Measurements from ENCODE around the gene MVP. TPM values are rescaled to one million over a fixed set of nuclear protein-coding genes. Genes with fewer than 3 reads are reported as not detected.
A peak's percentile ranks its signal among the peaks of the same experiment; 100 is the strongest.
"Not testable (repeated sequence)": the region's sequence is repeated elsewhere in the genome, so short reads cannot be mapped to it uniquely, and the experiment has no call there.

MVP gene
- total RNA-seq, 1 experiment from 2014 or later: 35.7 TPM

- DNase-seq (ENCODE audit: low read depth, low spot score); in situ Hi-C loops (cut with HindIII; ENCODE audit: low pct_unique_long_range_greater_than_20kb, low sequenced_read_pairs): not testable (repeated sequence)
These were observed 27.1 kb upstream of the MVP start for GRCh38 chr16:29793153-29793552.

GRCh38 chr16:29794231-29794710 lies 26.0 kb upstream of the MVP start:
- DNase-seq (ENCODE audit: low read depth, low spot score): no peak
- in situ Hi-C loops (cut with HindIII; ENCODE audit: low pct_unique_long_range_greater_than_20kb, low sequenced_read_pairs): no loop called here

DNA sequence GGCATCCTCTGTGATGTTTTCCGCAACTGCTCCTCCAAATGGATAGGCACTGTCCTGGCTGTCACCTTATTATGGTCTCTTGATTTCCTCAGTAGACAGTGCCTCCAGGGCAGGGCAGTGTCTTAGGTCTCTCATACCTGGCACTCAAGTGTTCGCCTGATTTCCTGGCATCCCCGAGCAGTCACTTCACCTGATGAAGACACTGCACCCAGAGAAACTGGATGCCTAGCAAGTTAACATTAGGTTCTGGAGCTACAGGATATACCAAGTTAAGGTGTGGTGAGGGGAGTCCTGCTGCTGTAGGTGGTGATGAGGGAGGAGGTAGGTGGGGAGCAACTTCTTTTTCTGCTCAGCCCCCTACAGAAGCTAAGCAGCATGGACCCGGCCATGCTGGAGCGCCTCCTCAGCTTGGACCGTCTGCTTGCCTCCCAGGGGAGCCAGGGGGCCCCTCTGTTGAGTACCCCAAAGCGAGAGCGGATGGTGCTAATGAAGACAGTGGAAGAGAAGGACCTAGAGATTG lies 17.8 kb upstream of the MVP start:
- in situ Hi-C loops (cut with HindIII; ENCODE audit: low pct_unique_long_range_greater_than_20kb, low sequenced_read_pairs): no loop called here
- DNase-seq (ENCODE audit: low read depth, low spot score): no peak

GRCh38 chr16:29804020-29804419 lies 16.2 kb upstream of the MVP start:
- in situ Hi-C loops (cut with HindIII; ENCODE audit: low pct_unique_long_range_greater_than_20kb, low sequenced_read_pairs): no loop called here
- DNase-seq (ENCODE audit: low read depth, low spot score): no peak

DNA sequence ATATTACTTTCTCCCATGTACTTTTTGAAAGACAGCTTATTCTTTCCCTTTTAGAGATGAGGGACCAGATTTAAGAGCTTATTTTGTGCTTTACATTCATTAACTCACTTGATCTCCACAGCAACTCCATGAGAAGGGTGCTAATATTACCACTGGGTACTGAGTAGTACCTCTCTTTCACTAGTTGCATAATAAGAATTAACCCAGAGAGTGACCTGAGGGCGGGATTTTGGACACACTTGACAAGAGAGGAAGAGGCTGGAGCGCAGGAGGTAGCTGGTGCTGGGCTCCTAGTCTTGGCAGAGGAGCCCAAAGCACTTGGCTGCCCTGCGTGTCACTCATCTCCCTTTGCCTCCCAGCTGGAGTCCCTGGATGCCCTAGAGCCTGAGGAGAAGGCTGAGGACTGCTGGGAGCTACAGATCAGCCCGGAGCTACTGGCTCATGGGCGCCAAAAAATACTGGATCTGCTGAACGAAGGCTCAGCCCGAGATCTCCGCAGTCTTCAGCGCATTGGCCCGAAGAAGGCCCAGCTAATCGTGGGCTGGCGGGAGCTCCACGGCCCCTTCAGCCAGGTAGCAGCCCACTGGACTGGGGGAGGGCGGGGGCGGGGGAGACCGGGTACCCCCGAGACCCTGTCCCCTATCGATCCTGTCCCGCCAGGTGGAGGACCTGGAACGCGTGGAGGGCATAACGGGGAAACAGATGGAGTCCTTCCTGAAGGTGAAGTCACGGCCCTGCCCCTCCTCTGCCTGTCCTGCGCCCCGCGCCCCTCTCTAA lies 15.6 kb upstream of the MVP start:
- peak; percentile 11 for DNase-seq (ENCODE audit: low read depth, low spot score)
- in situ Hi-C loops (cut with HindIII; ENCODE audit: low pct_unique_long_range_greater_than_20kb, low sequenced_read_pairs): no loop called here

- in situ Hi-C loops (cut with HindIII; ENCODE audit: low pct_unique_long_range_greater_than_20kb, low sequenced_read_pairs): no loop called here
- DNase-seq (ENCODE audit: low read depth, low spot score): peak; percentile 95
These were observed 14.8 kb upstream of the MVP start for GRCh38 chr16:29805232-29806098.

DNA sequence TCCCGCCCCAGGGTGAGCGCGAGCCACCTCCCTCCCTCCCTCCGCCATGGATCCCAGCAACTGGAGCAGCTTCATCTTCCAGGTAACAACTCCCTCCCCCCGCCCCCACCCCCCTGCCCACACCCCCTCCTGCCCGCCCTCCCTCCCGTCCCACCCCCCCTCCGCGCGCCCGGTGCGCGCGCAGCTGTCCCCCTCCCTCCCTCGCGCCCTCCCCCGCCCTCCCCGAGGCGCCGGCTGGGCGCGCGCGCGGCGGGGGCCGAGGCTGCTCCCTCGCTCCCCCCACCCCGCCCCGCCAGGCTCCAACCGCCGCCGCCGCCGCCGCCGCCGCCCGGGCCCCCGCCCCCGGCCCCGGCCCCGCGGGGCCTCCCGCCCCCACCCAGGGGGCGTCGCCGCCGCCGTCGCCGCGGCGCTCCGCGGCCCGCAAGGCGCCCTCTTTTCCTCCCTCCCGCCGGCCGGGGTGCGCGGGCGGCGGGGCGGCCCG lies 14.1 kb upstream of the MVP start, which contains the start of gene MAZ:
TSS of gene MAZ (plus strand) at position 431 of the 481 bp plus-strand sequence. CDS start 173 bp downstream, outside the sequence.
- in situ Hi-C loops (cut with HindIII; ENCODE audit: low pct_unique_long_range_greater_than_20kb, low sequenced_read_pairs): no loop called here
- peak; percentile 82 for DNase-seq (ENCODE audit: low read depth, low spot score)

GRCh38 chr16:29806641-29807425 lies 13.4 kb upstream of the MVP start:
- peak; percentile 48 for DNase-seq (ENCODE audit: low read depth, low spot score)
- in situ Hi-C loops (cut with HindIII; ENCODE audit: low pct_unique_long_range_greater_than_20kb, low sequenced_read_pairs): no loop called here

- peak; percentile 90 for DNase-seq (ENCODE audit: low read depth, low spot score)
- in situ Hi-C loops (cut with HindIII; ENCODE audit: low pct_unique_long_range_greater_than_20kb, low sequenced_read_pairs): no loop called here
These were observed 12.6 kb upstream of the MVP start for GRCh38 chr16:29807426-29808218.

DNA sequence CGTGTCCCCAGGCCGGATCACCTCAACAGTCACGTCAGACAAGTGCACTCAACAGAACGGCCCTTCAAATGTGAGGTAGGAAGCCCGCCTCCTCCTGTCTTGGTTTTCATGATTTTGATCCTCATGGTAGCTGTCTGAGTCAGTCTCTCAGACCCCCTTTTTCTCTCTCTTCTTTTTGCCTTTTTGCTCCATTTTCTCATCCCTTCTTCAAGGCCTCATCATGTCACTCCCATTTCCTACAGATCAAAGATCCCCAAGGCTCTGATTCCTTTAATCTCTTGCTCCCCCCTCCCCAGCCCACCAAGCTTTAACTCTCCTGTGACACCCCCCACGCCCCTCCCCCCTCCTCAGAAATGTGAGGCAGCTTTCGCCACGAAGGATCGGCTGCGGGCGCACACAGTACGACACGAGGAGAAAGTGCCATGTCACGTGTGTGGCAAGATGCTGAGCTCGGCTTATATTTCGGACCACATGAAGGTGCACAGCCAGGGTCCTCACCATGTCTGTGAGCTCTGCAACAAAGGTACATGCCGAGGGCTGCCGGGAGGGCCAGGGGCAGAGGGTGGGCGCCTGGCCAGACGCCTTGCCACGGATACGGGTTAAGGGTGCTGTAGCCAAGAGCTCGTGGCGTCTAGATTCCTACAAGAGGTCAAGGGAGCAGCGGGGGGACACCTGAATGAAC lies 11.9 kb upstream of the MVP start:
- DNase-seq (ENCODE audit: low read depth, low spot score): peak; percentile 20
- in situ Hi-C loops (cut with HindIII; ENCODE audit: low pct_unique_long_range_greater_than_20kb, low sequenced_read_pairs): no loop called here

DNA sequence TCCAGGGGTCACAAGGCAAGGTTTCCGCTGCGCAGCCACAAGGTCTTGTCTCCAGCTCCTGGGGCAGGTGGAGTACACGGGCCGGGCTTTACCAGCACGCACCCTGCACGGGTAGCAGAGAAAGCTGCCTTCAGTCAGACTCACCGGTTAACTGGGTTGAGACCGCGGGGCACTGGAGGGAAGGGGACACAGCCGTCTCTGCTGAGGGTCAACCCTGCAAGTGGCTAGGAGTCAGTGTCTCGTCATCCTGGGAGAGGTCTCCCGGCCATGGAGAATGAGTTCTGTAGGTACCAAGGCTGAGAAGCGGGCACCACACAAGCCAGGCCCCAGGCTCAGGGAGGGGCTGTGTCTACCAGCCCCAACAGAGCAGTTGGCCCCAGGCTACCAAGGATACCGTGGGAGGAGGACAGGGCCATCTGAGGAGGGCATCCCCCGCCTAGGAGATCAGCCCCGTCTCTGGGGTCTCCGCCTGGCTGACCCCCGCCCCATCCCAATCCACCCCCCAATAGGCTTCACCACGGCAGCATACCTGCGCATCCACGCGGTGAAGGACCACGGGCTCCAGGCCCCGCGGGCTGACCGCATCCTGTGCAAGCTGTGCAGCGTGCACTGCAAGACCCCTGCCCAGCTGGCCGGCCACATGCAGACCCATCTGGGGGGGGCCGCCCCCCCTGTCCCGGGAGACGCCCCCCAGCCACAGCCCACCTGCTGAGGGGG lies 11.1 kb upstream of the MVP start:
- in situ Hi-C loops (cut with HindIII; ENCODE audit: low pct_unique_long_range_greater_than_20kb, low sequenced_read_pairs): no loop called here
- no peak for DNase-seq (ENCODE audit: low read depth, low spot score)

DNA sequence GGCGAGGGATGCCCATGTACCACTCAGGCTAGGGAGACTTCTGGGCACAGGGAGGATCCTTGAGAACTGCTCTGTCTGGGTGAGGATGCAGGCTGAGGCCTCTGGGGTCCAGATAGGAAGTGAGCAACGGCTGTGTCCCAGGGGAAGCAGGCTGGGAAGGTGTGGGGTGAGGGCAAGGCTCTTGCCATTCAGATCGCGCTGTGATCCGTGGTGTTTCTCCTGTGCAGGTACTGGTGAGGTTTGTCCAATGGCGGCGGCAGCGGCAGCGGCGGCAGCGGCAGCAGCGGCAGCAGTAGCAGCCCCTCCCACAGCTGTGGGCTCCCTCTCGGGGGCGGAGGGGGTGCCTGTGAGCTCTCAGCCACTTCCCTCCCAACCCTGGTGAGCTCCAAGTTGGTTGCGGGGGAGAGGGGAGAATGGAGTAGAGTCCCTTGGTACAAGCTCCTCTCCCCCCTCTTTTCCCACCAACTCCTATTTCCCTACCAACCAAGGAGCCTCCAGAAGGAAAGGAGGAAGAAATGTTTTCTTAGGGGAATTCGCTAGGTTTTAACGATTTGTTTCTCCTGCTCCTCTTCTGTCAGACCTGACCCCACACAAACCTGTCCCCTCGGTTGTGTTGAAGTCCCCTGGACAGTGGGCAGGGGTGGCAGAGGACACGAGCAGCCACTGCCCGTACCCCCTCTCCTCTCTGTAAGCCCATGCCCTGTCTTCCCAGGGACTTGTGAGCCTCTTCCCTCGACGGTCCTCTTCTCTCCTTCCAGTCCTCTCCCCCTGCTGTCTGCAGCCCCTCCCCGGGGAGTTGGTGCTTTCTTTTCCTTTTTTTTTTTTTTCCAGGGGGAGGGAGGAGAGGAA lies 10.2 kb upstream of the MVP start:
- peak; percentile 14 for DNase-seq (ENCODE audit: low read depth, low spot score)
- in situ Hi-C loops (cut with HindIII; ENCODE audit: low pct_unique_long_range_greater_than_20kb, low sequenced_read_pairs): no loop called here

DNA sequence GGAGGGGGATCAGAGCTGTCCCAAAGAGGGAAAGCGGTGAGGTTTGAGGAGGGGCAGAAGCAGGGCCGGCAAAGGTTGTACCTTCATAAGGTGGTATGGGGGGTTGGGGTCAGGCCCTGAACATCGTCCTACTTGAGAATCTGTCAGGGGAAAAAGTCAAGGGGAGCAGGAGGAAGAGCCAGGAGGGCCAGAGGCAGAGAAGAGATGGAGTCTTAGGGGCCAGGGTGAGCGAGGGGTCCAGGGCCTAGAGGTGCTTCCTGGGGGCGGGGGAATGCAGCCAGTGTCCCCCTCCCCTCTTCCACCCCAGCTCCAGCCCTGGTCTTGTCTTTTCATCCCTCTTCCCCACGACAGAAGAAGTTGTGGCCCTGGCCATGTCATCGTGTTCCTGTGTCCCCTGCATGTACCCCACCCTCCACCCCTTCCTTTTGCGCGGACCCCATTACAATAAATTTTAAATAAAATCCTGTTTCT lies 9.5 kb upstream of the MVP start:
- in situ Hi-C loops (cut with HindIII; ENCODE audit: low pct_unique_long_range_greater_than_20kb, low sequenced_read_pairs): no loop called here
- no peak for DNase-seq (ENCODE audit: low read depth, low spot score)

GRCh38 chr16:29811170-29811895 lies 8.9 kb upstream of the MVP start:
- peak; percentile 94 for DNase-seq (ENCODE audit: low read depth, low spot score)
- in situ Hi-C loops (cut with HindIII; ENCODE audit: low pct_unique_long_range_greater_than_20kb, low sequenced_read_pairs): no loop called here

Measured in SK-MEL-5 (cell line).